ENCODE data around the gene DMPK. TPM values are rescaled to one million over a fixed set of nuclear protein-coding genes. Genes with fewer than 3 reads are reported as not detected.

The DMPK gene
- polyA plus RNA-seq, 1 donor from 2014 or later, result 34.3 TPM

GRCh38 chr19:45770192-45771101 is 11.8 kb downstream of the DMPK start:
- peaks cover 22% of the 10 kb centered on the region for H3K27me3 ChIP-seq (ENCODE audit: insufficient read depth, low read depth, low read length)
- H3K9me2 ChIP-seq (ENCODE audit: insufficient read depth, low read length), result no peaks in the 10 kb centered on the region
- H4K20me1 ChIP-seq (ENCODE audit: insufficient read depth), result no peaks in the 10 kb centered on the region
- H3F3A ChIP-seq (ENCODE audit: insufficient read depth, low read length, poor library complexity, severe bottlenecking), result no peaks in the 10 kb centered on the region
- H3K9me3 ChIP-seq (ENCODE audit: low read length), result no peaks in the 10 kb centered on the region
- H3K9ac ChIP-seq (ENCODE audit: low read length), result peak overlapping the region; percentile 66
- TF ChIP-seq CTCF (IDR thresholded peaks at IDR 0.05; ENCODE audit: poor library complexity, severe bottlenecking) (peak; percentile 89), RAD21 (conservative IDR thresholded peaks at IDR 0.05) (peak; percentile 69), EP300 (conservative IDR thresholded peaks at IDR 0.05; ENCODE audit: poor library complexity, severe bottlenecking) (no peak), SMC3 (conservative IDR thresholded peaks at IDR 0.05; ENCODE audit: poor library complexity) (peak; percentile 52)
- peak overlapping the region; percentile 73 for H3K27ac ChIP-seq (ENCODE audit: low read length)
- H3K4me2 ChIP-seq (ENCODE audit: low read length), result no peak overlapping the region
- no peaks in the 10 kb centered on the region for H3K36me3 ChIP-seq (ENCODE audit: insufficient read depth, low read length)
- no peak overlapping the region for H2AFZ ChIP-seq (ENCODE audit: low read depth, low read length)
- H3K79me2 ChIP-seq (replicated peaks; ENCODE audit: insufficient read depth, low read length), result no peaks in the 10 kb centered on the region
- peak overlapping the region; percentile 68 for H3K4me3 ChIP-seq (ENCODE audit: low read length)

GRCh38 chr19:45769821-45770191 is 12.5 kb downstream of the DMPK start:
- H3K4me3 ChIP-seq (ENCODE audit: low read length), result peak overlapping the region; percentile 68
- H3K9ac ChIP-seq (ENCODE audit: low read length), result peak overlapping the region; percentile 66
- no peak for TF ChIP-seq EP300 (conservative IDR thresholded peaks at IDR 0.05; ENCODE audit: poor library complexity, severe bottlenecking)
- no peak for TF ChIP-seq CTCF (IDR thresholded peaks at IDR 0.05; ENCODE audit: poor library complexity, severe bottlenecking)
- TF ChIP-seq MXI1 (conservative IDR thresholded peaks at IDR 0.05; ENCODE audit: poor library complexity, severe bottlenecking), result no peak
- TF ChIP-seq REST (IDR thresholded peaks at IDR 0.05; ENCODE audit: borderline replicate concordance), result no peak
- TF ChIP-seq EZH2 (IDR thresholded peaks at IDR 0.05; ENCODE audit: borderline replicate concordance, insufficient read depth, low read length, poor library complexity, severe bottlenecking), result no peak
- TF ChIP-seq RAD21 (conservative IDR thresholded peaks at IDR 0.05), result no peak
- TF ChIP-seq SMC3 (conservative IDR thresholded peaks at IDR 0.05; ENCODE audit: poor library complexity), result no peak
- TF ChIP-seq POLR2AphosphoS5 (IDR thresholded peaks at IDR 0.05), result no peak
- TF ChIP-seq TAF1 (IDR thresholded peaks at IDR 0.05; ENCODE audit: low read depth), result no peak
- no peaks in the 10 kb centered on the region for H4K20me1 ChIP-seq (ENCODE audit: insufficient read depth)
- H3K36me3 ChIP-seq (ENCODE audit: insufficient read depth, low read length), result no peaks in the 10 kb centered on the region
- H3K27me3 ChIP-seq (ENCODE audit: insufficient read depth, low read depth, low read length), result peaks cover 22% of the 10 kb centered on the region
- no peaks in the 10 kb centered on the region for H3F3A ChIP-seq (ENCODE audit: insufficient read depth, low read length, poor library complexity, severe bottlenecking)
- H3K79me2 ChIP-seq (replicated peaks; ENCODE audit: insufficient read depth, low read length), result no peaks in the 10 kb centered on the region
- peak overlapping the region; percentile 64 for H3K4me2 ChIP-seq (ENCODE audit: low read length)
- no peaks in the 10 kb centered on the region for H3K9me2 ChIP-seq (ENCODE audit: insufficient read depth, low read length)
- H3K9me3 ChIP-seq (ENCODE audit: low read length), result no peaks in the 10 kb centered on the region
- H3K27ac ChIP-seq (ENCODE audit: low read length), result peak overlapping the region; percentile 73
- no peak overlapping the region for H2AFZ ChIP-seq (ENCODE audit: low read depth, low read length)

All from neural cell (in vitro differentiated cells).